ENCODE data around the gene SCLT1.
"Not testable (repeated sequence)": the region's sequence is repeated elsewhere in the genome, so short reads cannot be mapped to it uniquely, and the experiment has no call there.

SCLT1 gene

DNA sequence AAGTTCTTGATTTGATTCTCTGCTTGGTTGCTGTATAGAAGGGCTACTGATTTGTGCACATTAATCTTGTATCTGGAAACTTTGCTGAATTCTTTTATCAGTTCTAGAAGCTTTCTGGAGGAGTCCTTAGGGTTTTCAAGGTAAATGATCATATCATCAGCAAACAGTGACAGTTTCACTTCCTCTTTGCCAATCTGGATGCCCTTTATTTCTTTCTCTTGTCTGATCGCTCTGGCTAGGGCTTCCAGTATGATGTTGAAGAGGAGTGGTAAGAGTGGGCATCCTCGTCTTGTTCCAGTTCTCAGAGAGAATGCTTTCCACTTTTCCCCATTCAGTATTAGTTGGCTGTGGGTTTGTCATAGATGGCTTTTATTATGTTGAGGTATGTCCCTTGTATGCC is 23.8 kb downstream of the SCLT1 start:
- DNase-seq = not testable (repeated sequence)

DNA sequence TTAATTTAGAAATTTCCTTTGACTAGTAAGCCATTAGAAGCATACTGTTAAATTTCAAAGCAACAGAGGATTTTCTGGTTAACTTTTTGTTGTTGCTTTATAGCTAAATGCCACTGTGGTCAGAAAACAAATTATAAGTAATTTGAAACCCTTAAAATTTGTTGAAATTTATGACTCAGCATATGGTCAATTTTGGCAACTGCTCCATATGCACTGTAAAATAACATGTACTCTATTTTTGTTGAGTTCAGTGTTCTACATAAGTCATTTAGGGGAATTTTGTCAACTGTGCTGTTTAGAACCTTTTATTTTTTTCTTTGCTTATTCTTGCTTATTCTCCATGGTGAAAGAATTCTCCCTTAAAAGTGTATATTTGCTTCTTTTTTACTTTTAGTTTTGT is 28.6 kb downstream of the SCLT1 start:
- no peak for DNase-seq

DNA sequence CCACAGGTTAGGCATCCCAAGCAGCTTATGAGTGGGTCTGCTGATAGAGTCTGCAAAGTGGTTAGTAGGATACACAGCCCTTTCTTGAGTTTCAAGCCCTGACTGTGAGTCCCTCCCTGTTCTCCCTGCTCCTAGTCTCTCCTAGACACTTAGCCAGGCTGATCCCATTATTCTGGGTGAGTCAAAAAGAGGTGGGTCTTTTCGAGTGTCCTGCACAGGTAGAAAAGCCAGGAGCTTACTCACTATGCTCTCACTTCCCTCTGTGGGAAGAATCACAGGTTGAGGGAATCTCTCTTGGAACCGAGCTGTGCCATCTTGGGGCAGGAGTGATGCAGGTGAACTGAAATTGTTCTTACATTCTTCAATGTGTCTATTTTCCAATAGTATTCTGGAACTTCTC is 29.7 kb downstream of the SCLT1 start:
- no peak for DNase-seq

DNA sequence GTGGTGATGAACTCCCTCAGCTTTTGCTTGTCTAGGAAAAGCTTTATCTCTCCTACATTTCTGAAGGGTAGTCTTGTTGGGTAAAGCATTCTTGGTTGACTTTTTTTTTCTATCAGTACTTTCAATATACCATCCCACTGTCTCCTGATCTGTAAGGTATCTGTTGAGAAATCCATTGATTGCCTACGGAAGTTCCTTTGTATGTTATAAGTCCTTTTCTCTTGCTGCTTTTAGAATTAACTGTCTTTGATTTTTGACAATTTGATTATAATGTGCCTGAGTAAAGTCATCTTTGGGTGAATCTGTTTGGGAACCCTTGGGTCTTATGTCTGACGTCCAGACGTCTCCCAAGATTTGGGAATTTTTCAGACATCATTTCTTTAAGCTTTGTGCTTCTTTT is 30.8 kb downstream of the SCLT1 start:
- DNase-seq = no peak

- no peak for DNase-seq
These were observed 34.3 kb downstream of the SCLT1 start for GRCh38 chr4:129059028-129059427.

DNA sequence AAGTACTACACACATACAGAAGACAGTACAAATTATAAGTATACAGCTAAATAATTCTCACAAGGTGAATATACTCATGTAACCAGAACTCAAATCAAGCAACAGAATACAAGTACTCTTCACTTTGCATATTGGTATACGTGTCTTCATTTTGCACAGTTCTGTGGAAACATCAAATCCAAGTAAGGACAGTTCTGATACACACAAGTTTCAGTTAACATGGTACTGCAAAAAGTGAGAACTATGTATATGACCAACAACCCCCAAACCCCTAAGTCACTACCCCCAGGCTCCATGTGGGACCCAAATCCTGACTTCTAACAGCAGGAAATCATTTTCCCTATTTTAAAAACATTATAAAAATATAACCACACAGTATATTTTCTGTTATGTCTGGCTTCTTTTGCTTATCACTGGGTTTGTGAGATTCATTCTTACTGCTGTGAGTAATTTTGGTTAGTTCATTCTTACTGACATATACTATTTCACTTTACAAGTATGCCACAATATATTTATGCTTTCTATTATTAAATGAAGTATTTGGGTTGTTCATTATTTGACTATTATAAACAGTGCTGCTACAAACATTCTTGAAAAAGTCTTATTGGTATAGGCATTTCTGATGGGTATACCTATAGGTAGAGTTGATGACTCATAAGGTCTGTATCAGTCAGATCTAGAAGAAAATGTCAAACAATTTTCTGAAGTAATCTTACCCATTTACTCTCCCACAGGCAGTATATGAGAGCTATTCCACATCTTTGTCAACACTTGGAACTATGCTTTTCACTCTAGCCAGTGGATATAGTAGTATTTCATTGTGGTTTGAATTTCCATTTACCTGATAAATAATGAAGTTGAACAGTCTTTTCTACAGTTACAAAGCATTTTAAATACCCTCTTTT is 47.0 kb downstream of the SCLT1 start:
- no peak for DNase-seq

DNA sequence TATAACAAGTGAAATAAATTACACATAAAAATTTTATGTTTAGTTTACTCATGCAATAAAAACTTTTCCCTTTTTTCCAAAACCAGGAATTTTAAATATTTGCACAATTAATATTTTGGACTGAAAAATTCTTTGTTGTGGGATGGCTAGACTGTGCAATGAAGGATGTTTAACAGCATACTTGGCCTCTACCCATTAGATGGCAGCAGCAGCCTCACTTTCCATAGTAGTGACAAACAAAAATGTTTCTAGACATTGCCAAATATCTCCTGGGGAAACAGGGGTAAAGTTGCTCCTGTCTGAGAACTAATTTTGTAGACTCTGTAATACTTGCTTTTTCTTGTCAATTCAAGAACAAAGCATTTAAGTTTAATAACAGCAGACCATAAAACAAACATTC is 49.8 kb downstream of the SCLT1 start:
- DNase-seq = no peak

- no peak for DNase-seq
These were observed 52.9 kb downstream of the SCLT1 start for GRCh38 chr4:129040471-129040870.

DNA sequence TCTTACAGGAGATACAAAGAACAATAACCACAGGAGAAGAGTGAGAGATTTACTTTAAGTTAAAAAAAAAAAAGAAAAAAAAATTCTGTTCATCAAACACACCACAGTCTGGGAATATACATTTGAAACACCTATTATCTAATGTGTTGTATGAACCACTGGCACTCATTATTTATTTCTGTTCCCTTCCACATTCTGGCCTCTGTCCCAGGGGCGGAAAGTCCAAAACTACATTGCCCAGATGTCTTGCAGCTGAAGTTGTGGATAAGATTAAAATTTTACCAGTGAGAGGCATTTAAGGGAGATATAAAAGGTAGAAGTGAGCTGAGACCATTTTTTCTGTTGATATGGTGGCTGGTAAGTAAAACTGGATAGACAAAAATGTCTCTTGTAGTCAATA is 56.2 kb downstream of the SCLT1 start:
- DNase-seq = no peak

GRCh38 chr4:129014566-129015509 is 78.5 kb downstream of the SCLT1 start:
- no peak for DNase-seq

GRCh38 chr4:129008096-129008495 is 85.2 kb downstream of the SCLT1 start:
- no peak for DNase-seq

- DNase-seq = no peak
These were observed 106.4 kb downstream of the SCLT1 start for GRCh38 chr4:128986908-128987307.

DNA sequence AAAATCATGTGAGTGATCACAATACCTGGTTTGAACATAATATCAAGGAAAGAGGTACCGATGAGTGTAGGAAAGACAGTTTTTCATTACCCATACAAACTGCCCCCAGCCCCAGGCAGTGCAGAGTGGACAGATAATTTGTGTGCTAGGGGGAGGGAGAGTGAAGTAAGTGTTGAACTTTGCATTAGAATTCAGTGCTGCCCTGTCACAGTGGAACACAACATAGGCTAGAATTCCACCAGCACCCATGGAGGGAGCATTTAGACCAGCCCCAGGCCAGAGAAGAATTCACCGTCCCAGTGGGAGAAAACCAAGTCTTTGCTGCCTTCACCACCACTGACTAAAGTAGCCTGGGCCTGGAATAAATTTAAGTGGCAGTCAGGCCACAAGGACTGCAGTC is 107.3 kb downstream of the SCLT1 start:
- no peak for DNase-seq

- DNase-seq = no peak
These were observed 109.4 kb downstream of the SCLT1 start for GRCh38 chr4:128983771-128984485.

- no peak for DNase-seq
These were observed 112.0 kb downstream of the SCLT1 start for GRCh38 chr4:128981377-128981776.

GRCh38 chr4:128980816-128981326 is 112.5 kb downstream of the SCLT1 start:
- peak; percentile 29 for DNase-seq

- no peak for DNase-seq
These were observed 113.4 kb downstream of the SCLT1 start for GRCh38 chr4:128979934-128980333.

DNA sequence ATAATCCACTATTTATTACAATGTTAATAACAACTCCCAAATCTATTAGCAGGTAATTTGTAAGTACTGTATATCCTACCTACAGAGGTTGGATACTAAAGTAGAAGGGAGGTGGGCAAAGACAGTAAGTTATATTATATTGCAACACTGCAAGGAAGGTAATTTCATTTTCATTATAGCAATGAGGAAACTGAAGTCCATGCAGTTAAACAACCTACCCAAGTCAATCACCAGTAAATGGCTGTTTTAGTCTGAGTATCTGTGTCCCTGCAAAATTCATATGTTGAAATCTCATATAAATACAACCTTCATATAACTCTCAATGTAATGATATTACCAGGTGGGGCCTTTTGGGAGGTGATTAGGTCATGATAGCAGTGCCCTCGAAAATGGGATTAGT is 114.4 kb downstream of the SCLT1 start:
- no peak for DNase-seq

- peak; percentile 23 for DNase-seq
These were observed 119.2 kb downstream of the SCLT1 start for GRCh38 chr4:128974136-128974581.

GRCh38 chr4:128973384-128973783 is 120.0 kb downstream of the SCLT1 start:
- no peak for DNase-seq

DNA sequence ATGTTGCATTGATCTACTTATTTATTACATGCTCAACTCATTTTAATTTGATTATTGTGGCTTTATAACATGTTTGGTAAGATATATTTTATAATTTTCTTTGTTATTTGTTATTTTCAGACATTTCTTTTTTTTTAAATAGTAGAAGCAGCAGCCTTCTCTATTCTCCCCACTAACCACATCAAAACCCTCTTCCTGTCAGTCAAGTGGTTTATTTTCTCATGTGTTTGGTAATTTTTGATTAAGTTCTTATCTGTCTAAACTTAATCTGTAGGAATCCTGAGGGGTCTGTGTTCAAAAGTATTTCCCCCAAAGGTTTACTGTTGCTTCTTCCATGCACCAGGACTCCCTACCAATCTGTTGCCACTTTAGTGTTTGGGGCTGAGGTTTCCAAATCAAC is 131.9 kb downstream of the SCLT1 start:
- DNase-seq = no peak

GRCh38 chr4:128958194-128958593 is 135.1 kb downstream of the SCLT1 start:
- no peak for DNase-seq

GRCh38 chr4:128957459-128957858 is 135.9 kb downstream of the SCLT1 start:
- DNase-seq = no peak
